D721Med (cell line): Measurements from ENCODE around the gene FCRL2.

Source experiments
- DNase-seq: peaks from one replicate; pipeline ENCODE4 v3.0.0; 2011; ENCODE audit warnings: low spot score; ENCODE audit not compliant: insufficient read length
- FAIRE-seq: peaks from 2 replicates; lab custom pipeline; 2011; peaks lifted over from hg19 to GRCh38; lab: Jason Lieb, UNC
- TF ChIP-seq, protein P1 (sequence below): IDR thresholded peaks from 2 replicates; pipeline ENCODE4 v1.5.1; 2012; ENCODE audit warnings: mild to moderate bottlenecking, control low read depth; ENCODE audit not compliant: insufficient read depth; ENCODE audit errors: missing control alignments

Gene FCRL2

DNA sequence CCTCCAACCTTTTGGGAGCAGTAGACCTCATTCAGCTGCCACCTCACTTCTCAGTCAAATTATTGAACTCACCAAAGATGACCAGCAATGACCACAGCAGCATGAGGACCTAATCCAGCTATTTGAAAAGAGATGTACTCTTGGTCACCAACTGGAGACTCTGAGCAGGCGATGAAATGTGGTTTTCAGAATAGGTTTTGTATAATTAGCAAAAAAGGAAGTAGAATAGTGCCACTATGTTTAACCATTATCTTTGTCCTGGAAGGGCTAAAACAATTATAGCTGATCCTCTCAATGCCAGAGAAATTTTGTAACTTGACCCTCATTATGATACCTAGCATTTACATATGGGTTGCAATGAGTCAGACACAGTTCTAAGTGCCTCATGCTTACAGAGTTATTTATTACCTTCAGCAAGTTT lies at the start of gene FCRL2:
TSS of gene FCRL2 (minus strand) at position 162 of the 421 bp plus-strand sequence. CDS start at position 103, 59 bp downstream.
- TF ChIP-seq, protein P1, sequence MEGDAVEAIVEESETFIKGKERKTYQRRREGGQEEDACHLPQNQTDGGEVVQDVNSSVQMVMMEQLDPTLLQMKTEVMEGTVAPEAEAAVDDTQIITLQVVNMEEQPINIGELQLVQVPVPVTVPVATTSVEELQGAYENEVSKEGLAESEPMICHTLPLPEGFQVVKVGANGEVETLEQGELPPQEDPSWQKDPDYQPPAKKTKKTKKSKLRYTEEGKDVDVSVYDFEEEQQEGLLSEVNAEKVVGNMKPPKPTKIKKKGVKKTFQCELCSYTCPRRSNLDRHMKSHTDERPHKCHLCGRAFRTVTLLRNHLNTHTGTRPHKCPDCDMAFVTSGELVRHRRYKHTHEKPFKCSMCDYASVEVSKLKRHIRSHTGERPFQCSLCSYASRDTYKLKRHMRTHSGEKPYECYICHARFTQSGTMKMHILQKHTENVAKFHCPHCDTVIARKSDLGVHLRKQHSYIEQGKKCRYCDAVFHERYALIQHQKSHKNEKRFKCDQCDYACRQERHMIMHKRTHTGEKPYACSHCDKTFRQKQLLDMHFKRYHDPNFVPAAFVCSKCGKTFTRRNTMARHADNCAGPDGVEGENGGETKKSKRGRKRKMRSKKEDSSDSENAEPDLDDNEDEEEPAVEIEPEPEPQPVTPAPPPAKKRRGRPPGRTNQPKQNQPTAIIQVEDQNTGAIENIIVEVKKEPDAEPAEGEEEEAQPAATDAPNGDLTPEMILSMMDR, result no peak
- FAIRE-seq (no peak), DNase-seq (no peak)

DNA sequence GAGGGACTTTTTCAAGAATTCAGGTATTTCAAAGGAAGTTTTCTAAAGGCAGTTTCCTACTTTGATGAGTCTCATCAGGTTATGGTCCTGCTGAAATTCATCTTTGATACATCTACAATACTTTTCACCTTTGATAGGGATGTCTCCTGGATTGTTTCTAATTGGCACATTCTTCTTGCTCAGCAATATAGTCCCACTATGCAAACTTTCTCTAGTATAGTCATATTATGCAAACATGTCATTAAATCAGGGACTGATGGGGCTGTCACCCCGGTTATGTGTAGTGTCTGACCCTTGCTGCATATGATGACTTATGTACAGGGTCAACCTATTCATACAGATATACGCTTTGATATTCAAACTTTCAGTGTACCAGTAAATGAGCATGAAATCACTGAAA lies 43.4 kb upstream of the FCRL2 start:
- FAIRE-seq, result no peak
- TF ChIP-seq, protein P1, result no peak
- DNase-seq, result no peak

- DNase-seq (no peak), FAIRE-seq (no peak)
- TF ChIP-seq, protein P1, result no peak
Measured at GRCh38 chr1:157819896-157820295, 43.0 kb upstream of the FCRL2 start, which contains the start of gene FCRL1. Gene FCRL1, minus strand, starts transcription at chr1:157820120. Its CDS starts 83 bp downstream, at chr1:157820037.

- TF ChIP-seq, protein P1, result no peak
- no peak for FAIRE-seq
- DNase-seq, result no peak
Measured at GRCh38 chr1:157819215-157819614, 42.3 kb upstream of the FCRL2 start.

DNA sequence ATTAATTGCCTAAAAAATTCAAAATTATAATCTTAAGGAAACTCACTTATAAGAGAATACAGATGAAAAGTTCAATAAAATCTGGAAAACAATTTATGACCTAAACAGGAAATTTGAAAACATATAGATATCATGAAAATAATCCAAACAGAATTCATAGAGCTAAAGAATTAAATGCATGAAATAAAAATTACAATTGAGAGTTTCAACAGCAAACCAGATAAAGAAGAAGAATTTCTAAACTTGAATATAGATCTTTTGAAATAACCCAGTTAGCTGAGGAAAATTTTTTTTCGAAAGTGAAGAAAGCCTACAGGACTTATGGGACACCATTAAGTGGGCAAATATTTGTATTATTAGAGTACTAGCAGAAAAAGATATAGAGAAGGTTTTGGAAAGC lies 36.3 kb upstream of the FCRL2 start:
- FAIRE-seq (no peak), DNase-seq (no peak)
- TF ChIP-seq, protein P1, result no peak

DNA sequence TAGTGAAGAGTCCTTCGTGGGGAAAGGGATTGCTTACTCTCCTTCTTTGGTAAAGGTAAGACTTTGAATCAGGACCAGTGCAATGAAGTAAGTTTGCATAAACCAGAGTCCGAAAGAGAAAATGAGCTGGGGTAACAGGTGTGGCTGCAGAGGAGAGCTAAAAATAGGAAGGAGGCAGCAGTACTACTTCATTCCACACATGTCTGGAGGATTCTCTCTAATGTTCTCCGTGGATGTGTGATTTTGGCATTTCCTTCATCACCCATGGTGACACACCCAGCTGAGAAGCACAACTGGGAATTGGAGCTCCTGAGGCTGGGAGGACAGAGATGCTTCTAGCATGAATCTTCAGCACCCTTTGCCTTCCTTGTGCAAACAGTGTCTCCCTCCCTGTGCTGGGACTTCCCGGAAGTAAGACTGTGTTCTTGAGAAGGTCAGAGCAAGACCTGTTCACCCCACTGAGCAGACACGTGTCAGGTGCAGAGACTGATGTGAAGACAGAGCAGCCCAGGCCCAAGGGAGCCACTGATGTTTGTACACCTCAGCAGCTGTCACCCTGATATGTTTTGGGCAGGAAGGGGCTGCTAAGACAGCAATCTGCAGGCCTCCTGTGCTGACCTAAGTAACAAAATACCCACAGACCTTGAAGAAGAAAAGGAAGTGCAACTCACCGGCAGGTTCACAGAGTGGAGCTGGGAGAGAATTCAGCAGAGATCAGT lies 29.7 kb upstream of the FCRL2 start:
- TF ChIP-seq, protein P1, result no peak
- DNase-seq (no peak), FAIRE-seq (no peak)

DNA sequence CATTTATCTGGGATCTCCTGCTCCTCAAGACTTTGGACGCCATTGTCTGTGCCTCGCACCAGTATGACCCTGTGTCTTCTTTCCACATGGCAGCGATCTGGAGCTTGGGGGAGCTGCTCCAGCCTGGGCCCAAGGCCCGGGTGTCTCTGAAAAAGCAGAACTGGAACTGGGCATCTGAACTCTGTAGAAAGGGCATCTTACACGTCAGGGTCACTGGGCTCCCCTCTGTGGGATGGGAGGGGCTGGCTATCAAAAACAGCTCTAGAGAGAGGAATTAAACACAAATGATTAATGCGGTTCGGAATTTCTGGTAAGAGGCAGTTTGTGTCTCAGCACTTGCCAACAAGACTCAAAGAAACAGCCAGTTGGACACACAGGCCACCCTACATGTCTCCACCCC lies 26.9 kb upstream of the FCRL2 start:
- FAIRE-seq, result no peak
- TF ChIP-seq, protein P1, result no peak
- no peak for DNase-seq
